ENCODE measurements around the gene EEF1AKMT1.

- no peak for TF ChIP-seq CTCF (IDR thresholded peaks at IDR 0.05)
- TF ChIP-seq POLR2A (IDR thresholded peaks at IDR 0.05), result no peak
Observed at GRCh38 chr13:20799726-20800416, 26.1 kb upstream of the EEF1AKMT1 start.

Data from Peyer's patch (tissue), 4 donors.